ENCODE data around the gene ANGPTL3.

ANGPTL3 gene

DNA sequence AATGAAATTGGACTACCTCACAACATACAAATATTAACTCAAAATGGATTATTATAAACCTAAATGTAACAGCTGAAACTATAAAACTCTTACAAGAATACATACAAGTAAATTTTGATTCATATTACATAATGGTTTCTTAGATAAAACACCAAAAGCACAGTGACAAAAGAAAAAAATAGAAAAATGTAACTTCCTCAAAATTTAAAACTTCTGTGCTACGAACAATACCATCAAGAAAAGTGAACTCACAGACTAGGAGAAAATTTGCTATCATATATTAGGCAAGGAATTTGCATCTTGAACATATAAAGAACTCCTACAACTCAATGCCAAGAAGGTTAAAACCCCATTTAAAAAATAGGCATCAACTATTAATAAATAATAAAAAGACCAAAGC is 31.2 kb downstream of the ANGPTL3 start:
- no peak for DNase-seq (ENCODE audit: low read depth)

- DNase-seq (ENCODE audit: low read depth), result no peak
These were observed 40.2 kb downstream of the ANGPTL3 start for GRCh38 chr1:62637392-62638105.

GRCh38 chr1:62643283-62643682 is 46.0 kb downstream of the ANGPTL3 start:
- DNase-seq (ENCODE audit: low read depth), result no peak

DNA sequence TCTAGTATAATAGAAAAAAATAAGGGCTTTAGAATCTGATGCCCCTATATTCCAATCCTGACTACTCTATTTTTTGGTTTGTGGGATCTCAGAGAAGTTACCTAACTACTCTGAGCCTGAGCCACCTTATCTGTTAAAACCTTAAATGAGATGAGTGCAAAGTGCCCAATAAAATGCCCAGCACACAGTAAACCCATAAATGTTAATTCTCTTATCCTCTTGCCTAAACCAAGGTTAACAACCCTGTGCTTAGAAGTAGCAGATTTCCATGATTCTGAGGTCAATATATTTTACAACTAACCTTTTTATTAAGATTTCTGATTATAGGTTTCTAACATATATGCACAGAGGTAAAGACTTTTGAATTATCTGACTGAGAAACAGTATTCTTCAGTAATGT is 55.1 kb downstream of the ANGPTL3 start:
- DNase-seq (ENCODE audit: low read depth), result no peak

DNA sequence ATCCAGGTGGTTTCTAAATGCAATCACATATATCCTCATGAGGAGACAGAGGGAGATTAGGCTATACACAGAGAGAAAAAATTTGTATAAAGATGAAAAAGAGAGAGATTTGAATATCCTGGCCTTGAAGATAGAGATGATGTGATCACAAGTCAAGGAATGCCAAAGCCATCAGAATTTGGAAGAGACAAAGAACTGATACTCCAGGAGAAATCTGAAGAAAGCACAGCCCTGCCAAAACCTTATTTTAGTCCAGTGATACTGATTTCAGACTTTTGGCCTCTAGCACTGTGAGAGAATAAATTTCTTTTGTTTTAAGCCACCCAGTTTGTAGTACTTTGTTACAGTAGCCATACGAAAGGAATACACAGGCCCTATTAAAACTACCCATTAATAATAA is 57.4 kb downstream of the ANGPTL3 start:
- no peak for DNase-seq (ENCODE audit: low read depth)

Measured in HS-5 (cell line).